MM.1S (cell line): ENCODE measurements around the gene TRMT10A.
"Not testable (repeated sequence)": the region's sequence is repeated elsewhere in the genome, so short reads cannot be mapped to it uniquely, and the experiment has no call there.

Experiments
- DNase-seq: peaks from one replicate; pipeline ENCODE4 v3.0.0-alpha.2; 2015
- H2AFZ ChIP-seq: fragments of 300-600 bp; sonication (generic); 2 replicates; pipeline ENCODE4 v1.6.0; 2016; ENCODE audit warnings: antibody characterized with exemption, low read length
- H3F3A ChIP-seq: fragments of 300-600 bp; sonication (generic); 2 replicates; pipeline ENCODE4 v1.6.1; 2016; ENCODE audit warnings: mild to moderate bottlenecking, antibody characterized with exemption, low read length, moderate library complexity, mixed read lengths; ENCODE audit not compliant: insufficient read depth
- H3K27ac ChIP-seq: fragments of 300-600 bp; sonication (generic); 2 replicates; pipeline ENCODE4 v1.5.1; 2016; ENCODE audit warnings: mild to moderate bottlenecking, low read length
- H3K27me3 ChIP-seq: fragments of 300-600 bp; sonication (generic); replicated peaks from 2 replicates; pipeline ENCODE4 v1.6.0; 2016; ENCODE audit warnings: low read length; ENCODE audit not compliant: insufficient read depth
- H3K36me3 ChIP-seq: fragments of 300-600 bp; sonication (generic); replicated peaks from 2 replicates; pipeline ENCODE4 v1.6.1; 2016; ENCODE audit warnings: mild to moderate bottlenecking, low read length, mixed read lengths; ENCODE audit not compliant: insufficient read depth
- H3K4me1 ChIP-seq: fragments of 300-600 bp; sonication (generic); 2 replicates; pipeline ENCODE4 v1.6.1; 2016; ENCODE audit warnings: low read length, mixed read lengths
- H3K4me2 ChIP-seq: fragments of 300-600 bp; sonication (generic); 2 replicates; pipeline ENCODE4 v1.6.0; 2016; ENCODE audit warnings: low read depth, low read length
- H3K4me3 ChIP-seq: fragments of 300-600 bp; sonication (generic); 2 replicates; pipeline ENCODE4 v1.5.1; 2016; ENCODE audit warnings: low read length, mixed read lengths
- H3K79me2 ChIP-seq: fragments of 300-600 bp; sonication (generic); 2 replicates; pipeline ENCODE4 v1.6.1; 2016; ENCODE audit warnings: mixed run types, low read length, mixed read lengths
- H3K9ac ChIP-seq: fragments of 300-600 bp; sonication (generic); 2 replicates; pipeline ENCODE4 v1.6.1; 2016; ENCODE audit warnings: low read length, mixed read lengths
- H3K9me2 ChIP-seq: fragments of 300-600 bp; sonication (generic); replicated peaks from 2 replicates; pipeline ENCODE4 v1.6.1; 2016; ENCODE audit warnings: mild to moderate bottlenecking, low read length, mixed read lengths; ENCODE audit not compliant: insufficient read depth
- H3K9me3 ChIP-seq: fragments of 300-600 bp; sonication (generic); replicated peaks from 2 replicates; pipeline ENCODE4 v1.6.1; 2016; ENCODE audit warnings: mild to moderate bottlenecking, low read length, mixed read lengths; ENCODE audit not compliant: insufficient read depth
- H4K20me1 ChIP-seq: fragments of 300-600 bp; sonication (generic); 2 replicates; pipeline ENCODE4 v1.6.1; 2016; ENCODE audit warnings: mild to moderate bottlenecking, low read length, moderate library complexity, mixed read lengths; ENCODE audit not compliant: insufficient read depth
- EZH2 ChIP-seq: fragments of 300-600 bp; sonication (generic); optimal IDR thresholded peaks from 2 replicates; pipeline ENCODE3; 2017; ENCODE audit warnings: low read depth, mild to moderate bottlenecking, antibody characterized with exemption, low read length, mixed read lengths
- EZH2phosphoT487 ChIP-seq: fragments of 300-600 bp; sonication (generic); IDR thresholded peaks from 2 replicates; pipeline ENCODE4 v1.6.1; 2018; ENCODE audit warnings: antibody characterized with exemption, low read length
- TF ChIP-seq, protein P1 (sequence below): fragments of 300-600 bp; sonication (generic); IDR thresholded peaks from 2 replicates; pipeline ENCODE4 v1.5.1; 2016; ENCODE audit warnings: antibody characterized with exemption, low read length, mixed read lengths

TRMT10A gene

DNA sequence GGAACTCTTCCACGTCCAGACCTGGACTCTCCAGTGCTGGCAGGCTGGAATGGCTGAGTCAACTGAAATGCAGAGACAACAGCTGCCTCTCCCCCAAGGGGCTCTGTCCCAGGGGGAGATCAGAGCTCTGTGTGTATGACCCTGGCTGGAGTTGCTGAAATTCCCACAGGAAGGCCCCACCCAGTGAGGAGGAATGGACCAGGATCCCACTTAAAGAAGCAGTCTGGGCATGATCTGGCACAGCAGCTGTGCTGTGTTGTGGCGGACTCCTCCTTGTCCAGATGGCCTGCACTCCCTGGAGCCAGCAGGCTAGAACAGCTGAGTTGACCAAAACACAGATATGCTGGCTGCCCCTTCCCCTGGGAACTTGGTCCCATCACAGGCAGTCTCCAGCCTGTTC, 27.6 kb downstream of the TRMT10A start:
- H3K36me3 ChIP-seq = no peaks in the 10 kb centered on the region
- no peak overlapping the region for H2AFZ ChIP-seq
- H3K9ac ChIP-seq = no peak overlapping the region
- no peaks in the 10 kb centered on the region for H4K20me1 ChIP-seq
- no peaks in the 10 kb centered on the region for H3K9me3 ChIP-seq
- H3K79me2 ChIP-seq = no peaks in the 10 kb centered on the region
- H3K27me3 ChIP-seq = no peaks in the 10 kb centered on the region
- H3K9me2 ChIP-seq = no peaks in the 10 kb centered on the region
- H3K4me3 ChIP-seq = no peak overlapping the region
- TF ChIP-seq, protein P1, sequence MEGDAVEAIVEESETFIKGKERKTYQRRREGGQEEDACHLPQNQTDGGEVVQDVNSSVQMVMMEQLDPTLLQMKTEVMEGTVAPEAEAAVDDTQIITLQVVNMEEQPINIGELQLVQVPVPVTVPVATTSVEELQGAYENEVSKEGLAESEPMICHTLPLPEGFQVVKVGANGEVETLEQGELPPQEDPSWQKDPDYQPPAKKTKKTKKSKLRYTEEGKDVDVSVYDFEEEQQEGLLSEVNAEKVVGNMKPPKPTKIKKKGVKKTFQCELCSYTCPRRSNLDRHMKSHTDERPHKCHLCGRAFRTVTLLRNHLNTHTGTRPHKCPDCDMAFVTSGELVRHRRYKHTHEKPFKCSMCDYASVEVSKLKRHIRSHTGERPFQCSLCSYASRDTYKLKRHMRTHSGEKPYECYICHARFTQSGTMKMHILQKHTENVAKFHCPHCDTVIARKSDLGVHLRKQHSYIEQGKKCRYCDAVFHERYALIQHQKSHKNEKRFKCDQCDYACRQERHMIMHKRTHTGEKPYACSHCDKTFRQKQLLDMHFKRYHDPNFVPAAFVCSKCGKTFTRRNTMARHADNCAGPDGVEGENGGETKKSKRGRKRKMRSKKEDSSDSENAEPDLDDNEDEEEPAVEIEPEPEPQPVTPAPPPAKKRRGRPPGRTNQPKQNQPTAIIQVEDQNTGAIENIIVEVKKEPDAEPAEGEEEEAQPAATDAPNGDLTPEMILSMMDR = no peak
- no peak for TF ChIP-seq EZH2
- TF ChIP-seq EZH2phosphoT487 = no peak
- no peaks in the 10 kb centered on the region for H3K4me1 ChIP-seq
- H3F3A ChIP-seq = no peaks in the 10 kb centered on the region
- DNase-seq = no peak
- no peak overlapping the region for H3K27ac ChIP-seq
- H3K4me2 ChIP-seq = no peak overlapping the region

DNA sequence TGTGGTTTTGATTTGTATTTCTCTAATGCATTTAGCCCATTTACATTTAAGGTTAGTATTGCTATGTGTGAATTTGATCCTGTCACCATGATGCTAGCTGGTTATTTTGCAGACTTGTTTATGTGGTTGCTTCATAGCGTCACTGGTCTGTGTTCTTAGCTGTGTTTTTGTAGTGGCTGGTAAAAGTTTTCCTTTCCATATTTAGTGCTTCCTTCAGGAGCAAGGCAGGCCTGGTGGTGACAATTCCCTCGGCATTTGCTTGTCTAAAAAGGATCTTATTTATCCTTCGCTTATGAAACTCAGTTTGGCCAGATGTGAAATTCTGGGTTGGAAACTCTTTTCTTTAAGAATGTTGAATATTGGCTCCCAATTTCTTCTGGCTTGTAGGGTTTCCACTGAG, 29.1 kb downstream of the TRMT10A start:
- H3K27ac ChIP-seq, H3K36me3 ChIP-seq, DNase-seq, H3K79me2 ChIP-seq, H3K4me1 ChIP-seq, H3F3A ChIP-seq, H2AFZ ChIP-seq, H3K27me3 ChIP-seq, H3K9me2 ChIP-seq, H3K9ac ChIP-seq, H3K9me3 ChIP-seq, H4K20me1 ChIP-seq, H3K4me2 ChIP-seq, H3K4me3 ChIP-seq: not testable (repeated sequence)

DNA sequence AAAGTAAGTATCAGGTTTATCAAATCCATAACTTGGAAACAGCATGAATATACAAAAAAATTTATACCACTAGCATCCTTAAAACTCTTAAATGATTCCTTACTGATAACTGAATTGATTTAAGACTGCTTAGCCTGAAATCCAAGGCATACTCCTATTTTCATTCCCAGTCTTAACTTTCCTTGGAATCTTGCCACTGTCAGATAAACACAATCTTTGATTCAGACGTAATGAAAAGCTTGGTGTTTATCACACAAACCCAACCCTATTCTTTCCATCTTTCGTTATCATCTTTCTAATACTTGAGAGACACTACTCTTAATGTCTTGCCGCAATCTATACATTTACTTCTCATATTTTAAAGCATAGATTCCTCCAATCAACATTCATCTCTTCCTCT, 33.9 kb downstream of the TRMT10A start:
- H3K27ac ChIP-seq = no peak overlapping the region
- H4K20me1 ChIP-seq = no peaks in the 10 kb centered on the region
- no peak overlapping the region for H3K4me3 ChIP-seq
- no peak overlapping the region for H2AFZ ChIP-seq
- no peak overlapping the region for H3K4me2 ChIP-seq
- TF ChIP-seq EZH2 = no peak
- no peak for TF ChIP-seq EZH2phosphoT487
- TF ChIP-seq, protein P1 = no peak
- H3K79me2 ChIP-seq = no peaks in the 10 kb centered on the region
- H3K9me2 ChIP-seq = no peaks in the 10 kb centered on the region
- no peak for DNase-seq
- no peaks in the 10 kb centered on the region for H3K27me3 ChIP-seq
- H3K4me1 ChIP-seq = no peaks in the 10 kb centered on the region
- no peaks in the 10 kb centered on the region for H3K36me3 ChIP-seq
- no peaks in the 10 kb centered on the region for H3F3A ChIP-seq
- no peak overlapping the region for H3K9ac ChIP-seq
- no peaks in the 10 kb centered on the region for H3K9me3 ChIP-seq

DNA sequence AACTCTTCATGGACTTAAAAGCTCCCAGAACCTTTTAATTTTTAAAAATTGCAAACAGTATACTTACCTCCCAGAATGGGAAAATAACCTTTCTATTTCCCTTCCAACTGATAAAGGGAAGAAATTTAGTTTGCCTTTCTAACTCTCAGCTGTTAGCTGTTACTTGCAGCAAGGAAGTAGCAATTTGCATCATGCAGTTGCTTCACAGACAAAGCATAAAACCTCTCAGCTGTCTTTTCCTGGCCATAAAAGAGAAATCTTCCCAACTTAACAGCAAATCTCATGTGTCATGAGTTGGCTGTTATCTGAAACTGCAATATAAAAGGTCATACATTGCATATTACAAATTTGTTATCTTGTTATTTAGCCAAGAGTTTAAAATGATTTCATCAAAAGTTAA, 34.6 kb downstream of the TRMT10A start:
- H3K27ac ChIP-seq = no peak overlapping the region

More for the DNA sequence above, 34.6 kb downstream of the TRMT10A start:
- H3K9me2 ChIP-seq = no peaks in the 10 kb centered on the region
- DNase-seq = no peak
- no peaks in the 10 kb centered on the region for H3K36me3 ChIP-seq
- no peaks in the 10 kb centered on the region for H3K27me3 ChIP-seq
- H4K20me1 ChIP-seq = no peaks in the 10 kb centered on the region
- H3K4me3 ChIP-seq = no peak overlapping the region
- no peaks in the 10 kb centered on the region for H3K79me2 ChIP-seq
- H3K9me3 ChIP-seq = no peaks in the 10 kb centered on the region
- H3K4me2 ChIP-seq = no peak overlapping the region
- no peak overlapping the region for H2AFZ ChIP-seq
- no peaks in the 10 kb centered on the region for H3K4me1 ChIP-seq
- no peaks in the 10 kb centered on the region for H3F3A ChIP-seq
- TF ChIP-seq EZH2 = no peak
- TF ChIP-seq, protein P1 = no peak
- no peak for TF ChIP-seq EZH2phosphoT487
- H3K9ac ChIP-seq = no peak overlapping the region
